G401.6 (cell line): ENCODE measurements around the gene ELL.
A peak's percentile ranks its signal among the peaks of the same experiment; 100 is the strongest.

Experiments used
- FAIRE-seq: peaks from 2 replicates; lab custom pipeline; 2012; peaks lifted over from hg19 to GRCh38; lab: Jason Lieb, UNC

The ELL gene

GRCh38 chr19:18445262-18445948 lies 76.5 kb downstream of the ELL start:
- no peak for FAIRE-seq

DNA sequence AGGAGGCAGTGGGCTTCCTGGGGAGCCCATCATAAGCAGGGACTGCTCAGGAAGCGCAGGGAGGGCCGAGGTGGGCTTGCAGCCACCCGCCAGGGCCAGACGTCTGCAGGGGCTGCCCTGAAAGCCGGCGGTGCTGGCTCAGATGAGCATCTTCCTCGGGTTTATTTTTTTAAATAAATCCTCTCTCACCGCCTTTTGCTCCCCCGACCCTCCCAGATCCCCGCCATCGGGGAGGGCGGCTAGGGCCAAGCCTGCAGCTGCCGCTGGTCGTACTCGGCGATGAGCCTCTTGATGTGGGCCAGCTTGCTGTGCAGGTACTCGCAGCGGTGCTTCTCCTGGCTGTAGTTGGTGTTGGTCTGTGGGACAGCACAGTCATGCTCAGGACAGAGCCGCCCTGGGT lies 77.4 kb downstream of the ELL start:
- FAIRE-seq, result no peak

DNA sequence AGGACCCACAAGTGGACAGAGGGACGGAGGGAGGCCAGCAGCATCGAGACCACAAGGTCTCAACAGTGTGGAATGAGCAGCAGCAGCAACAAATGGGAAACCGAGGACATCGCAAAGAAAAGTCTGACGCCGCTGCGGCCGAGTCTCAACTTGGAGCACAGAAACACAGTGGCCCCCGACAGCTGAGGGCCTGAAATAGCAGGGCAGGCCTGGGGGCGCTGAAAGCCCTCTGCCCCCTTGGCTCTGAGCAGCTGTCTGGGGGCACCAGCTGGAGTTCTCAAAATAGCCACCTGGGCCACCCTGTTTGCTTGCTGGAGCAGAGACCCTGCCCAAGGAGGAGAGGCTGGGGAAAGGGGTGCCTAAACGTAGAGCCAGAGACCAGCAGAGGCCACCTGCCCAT lies 78.0 kb downstream of the ELL start:
- no peak for FAIRE-seq

DNA sequence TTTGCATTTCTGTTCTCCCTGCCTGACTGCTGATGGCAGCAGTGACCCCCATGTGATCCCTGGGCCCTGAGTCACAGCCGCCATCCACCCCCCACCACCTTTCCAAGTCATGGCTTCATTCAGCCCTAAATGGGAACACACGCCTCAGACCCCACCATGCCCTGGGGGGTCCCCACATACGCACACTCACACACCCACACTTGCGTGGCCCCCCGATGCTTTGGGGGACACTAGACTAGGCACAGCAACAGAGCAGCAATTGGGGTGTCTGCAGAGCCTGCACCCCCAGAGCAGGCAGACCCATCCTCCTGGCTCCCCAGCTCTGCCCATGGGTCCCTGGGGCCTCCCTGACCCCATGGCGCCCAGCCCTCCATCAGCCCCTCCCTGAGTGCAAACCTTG lies 78.5 kb downstream of the ELL start:
- no peak for FAIRE-seq

- no peak for FAIRE-seq
These were observed 78.9 kb downstream of the ELL start for GRCh38 chr19:18442941-18443340.

- FAIRE-seq, result no peak
These were observed 79.8 kb downstream of the ELL start for GRCh38 chr19:18441804-18442788.

DNA sequence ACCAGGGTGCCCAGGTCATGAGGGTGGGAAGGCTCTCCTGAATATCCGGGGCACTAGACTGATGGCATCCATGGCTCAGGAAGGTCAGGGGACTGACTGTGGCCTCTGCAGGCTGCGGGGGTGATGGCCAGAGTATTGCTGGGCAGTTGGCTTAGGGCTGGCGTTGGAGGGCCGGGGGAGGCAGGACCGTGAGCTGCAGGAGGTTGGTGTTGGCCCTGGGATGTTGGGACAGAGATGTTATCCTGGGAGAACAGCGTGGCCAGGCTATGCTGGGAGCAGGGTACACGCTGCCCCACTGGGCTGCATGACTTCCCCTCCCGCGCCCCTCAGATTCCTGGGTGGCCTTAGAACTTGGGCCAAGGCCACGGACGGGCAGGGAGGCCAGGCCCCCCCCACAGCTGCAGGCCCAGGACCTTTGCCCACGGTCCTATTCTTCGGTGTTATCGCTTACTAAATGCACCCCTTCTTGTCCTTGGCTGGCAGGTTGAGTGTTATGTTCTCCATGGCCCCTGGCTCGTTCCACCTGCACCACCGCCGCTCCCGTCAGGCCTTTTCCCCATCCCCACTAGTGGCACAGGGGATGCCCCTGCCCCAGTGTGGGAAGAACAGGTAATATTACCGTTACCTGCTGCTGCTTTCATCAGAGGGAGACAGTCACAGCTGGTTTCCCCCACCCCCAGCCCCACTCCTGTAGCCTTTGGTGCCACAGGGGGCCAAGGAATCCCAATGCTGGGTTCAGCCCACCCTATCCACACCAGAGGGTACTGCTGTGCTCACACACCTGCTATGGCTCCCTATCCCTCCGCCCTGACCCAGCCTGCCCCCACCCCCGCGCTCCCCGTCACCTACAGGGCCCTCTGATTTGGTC lies 80.7 kb downstream of the ELL start:
- no peak for FAIRE-seq

DNA sequence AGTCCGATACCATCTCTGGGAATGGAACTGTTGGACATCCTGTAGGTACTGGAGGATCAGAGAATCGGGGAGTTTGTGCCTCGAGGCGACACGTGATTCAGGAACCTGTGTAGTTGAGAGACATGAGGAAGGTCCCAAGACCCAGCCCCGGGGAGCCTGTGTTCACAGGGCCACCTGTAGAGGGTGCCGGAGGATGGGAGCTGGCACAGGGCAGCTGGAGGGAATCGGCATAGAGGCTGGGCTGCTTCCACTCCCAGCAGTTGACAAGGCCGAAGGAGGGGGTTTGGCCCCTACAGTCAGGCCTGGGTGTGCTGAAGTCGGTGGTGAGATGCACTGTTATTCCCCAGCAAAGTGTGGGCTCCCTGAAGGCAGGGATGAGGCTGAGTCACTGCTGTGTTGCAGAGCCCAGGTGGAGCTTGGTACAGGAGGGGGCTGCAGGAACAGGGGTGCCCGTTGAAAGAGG lies 81.4 kb downstream of the ELL start:
- FAIRE-seq, result no peak

DNA sequence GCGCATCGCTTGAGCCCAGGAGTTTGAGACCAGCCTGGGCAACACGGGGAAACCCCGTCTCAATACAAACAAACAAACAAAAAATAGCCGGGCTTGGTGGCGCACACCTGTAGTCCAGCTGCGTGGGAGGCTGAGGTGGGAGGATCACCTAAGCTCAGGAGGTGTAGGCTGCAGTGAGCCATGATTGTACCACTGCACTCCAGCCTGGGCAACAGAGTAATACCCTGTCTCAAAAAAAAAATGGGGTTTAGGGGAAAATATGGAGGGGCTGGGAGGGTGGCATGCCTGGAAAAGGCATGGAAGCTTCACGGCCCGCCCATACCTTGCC lies 82.0 kb downstream of the ELL start:
- no peak for FAIRE-seq

GRCh38 chr19:18439025-18439909 lies 82.6 kb downstream of the ELL start:
- FAIRE-seq, result peak; percentile 58

GRCh38 chr19:18438331-18439024 lies 83.4 kb downstream of the ELL start:
- FAIRE-seq, result no peak

GRCh38 chr19:18437491-18438330 lies 84.2 kb downstream of the ELL start, which contains the start of gene ISYNA1:
Gene ISYNA1 (minus strand): TSS chr19:18438133. CDS start chr19:18437979, 154 bp downstream.
- no peak for FAIRE-seq

- FAIRE-seq, result peak; percentile 94
These were observed 85.0 kb downstream of the ELL start for GRCh38 chr19:18436671-18437490.

DNA sequence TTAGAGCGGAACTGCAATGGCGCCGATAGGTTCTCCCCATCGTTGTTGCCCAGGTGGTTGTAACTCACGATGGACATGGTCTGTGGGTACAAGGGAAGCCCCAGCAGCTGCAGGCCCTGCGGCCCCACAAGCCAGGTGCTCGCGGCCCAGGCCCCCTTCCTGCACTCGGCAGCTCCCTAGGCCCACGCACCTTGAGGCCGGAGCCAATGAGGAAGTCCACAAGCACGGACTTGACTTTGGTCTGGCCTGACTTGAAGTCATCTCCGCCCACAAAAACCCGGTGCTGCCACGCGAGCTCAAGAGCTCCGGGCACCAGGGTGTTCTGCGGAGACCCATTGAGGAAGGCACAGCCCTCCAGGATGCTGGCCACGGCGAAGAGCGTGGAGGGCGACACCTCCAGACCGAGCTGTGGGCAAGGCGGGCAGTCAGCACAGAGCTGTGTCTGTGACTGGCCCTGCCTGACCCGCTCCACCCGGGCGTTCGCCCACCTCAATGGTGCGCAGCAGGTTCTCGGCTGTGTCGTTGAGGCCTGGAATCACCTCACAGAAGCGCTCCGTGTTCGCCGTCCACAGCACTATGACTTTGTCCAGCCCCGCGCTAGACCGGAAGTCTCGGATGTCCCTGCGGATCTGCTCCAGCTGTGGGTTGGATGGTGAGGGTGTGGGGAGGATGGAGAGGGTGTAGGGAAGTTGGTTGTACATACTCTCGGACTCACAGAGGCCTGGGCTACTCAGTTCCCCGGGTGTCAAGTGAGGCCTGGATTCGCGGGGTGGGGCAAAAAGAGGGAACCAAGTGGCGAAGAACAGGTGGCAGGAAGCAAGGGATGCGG lies 85.8 kb downstream of the ELL start:
- no peak for FAIRE-seq

DNA sequence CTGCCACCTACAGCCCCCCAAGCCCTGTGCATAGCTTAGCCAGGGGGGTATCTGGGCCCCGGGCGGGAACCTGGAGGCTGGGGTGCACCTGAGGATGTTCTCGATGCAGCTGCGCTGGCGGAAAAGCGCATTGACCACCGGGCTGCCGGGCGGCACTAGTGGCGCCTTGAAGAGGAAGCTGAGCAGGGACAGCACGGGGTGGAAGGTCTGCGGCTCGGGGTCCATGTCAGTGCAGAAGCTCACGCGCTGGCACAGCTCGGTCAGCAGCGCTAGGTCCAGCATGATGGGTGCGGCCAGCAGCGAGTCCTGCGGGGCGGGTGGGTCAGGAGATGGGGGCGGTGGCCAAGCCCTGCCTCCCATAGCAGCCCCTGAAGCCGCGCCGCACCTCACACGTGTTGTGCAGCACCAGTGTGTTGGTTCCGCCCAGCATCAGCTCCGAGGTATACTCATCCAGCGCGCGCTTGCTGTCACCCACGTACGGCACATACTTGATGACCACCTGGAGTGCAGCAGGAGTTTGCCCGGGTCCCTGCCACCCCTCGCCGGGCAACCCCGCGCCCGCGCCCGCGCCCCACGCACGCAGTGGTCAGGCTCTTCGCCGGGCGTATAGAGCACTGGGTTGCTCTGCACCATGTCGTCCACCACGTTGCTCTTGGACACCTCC lies 86.6 kb downstream of the ELL start:
- no peak for FAIRE-seq

DNA sequence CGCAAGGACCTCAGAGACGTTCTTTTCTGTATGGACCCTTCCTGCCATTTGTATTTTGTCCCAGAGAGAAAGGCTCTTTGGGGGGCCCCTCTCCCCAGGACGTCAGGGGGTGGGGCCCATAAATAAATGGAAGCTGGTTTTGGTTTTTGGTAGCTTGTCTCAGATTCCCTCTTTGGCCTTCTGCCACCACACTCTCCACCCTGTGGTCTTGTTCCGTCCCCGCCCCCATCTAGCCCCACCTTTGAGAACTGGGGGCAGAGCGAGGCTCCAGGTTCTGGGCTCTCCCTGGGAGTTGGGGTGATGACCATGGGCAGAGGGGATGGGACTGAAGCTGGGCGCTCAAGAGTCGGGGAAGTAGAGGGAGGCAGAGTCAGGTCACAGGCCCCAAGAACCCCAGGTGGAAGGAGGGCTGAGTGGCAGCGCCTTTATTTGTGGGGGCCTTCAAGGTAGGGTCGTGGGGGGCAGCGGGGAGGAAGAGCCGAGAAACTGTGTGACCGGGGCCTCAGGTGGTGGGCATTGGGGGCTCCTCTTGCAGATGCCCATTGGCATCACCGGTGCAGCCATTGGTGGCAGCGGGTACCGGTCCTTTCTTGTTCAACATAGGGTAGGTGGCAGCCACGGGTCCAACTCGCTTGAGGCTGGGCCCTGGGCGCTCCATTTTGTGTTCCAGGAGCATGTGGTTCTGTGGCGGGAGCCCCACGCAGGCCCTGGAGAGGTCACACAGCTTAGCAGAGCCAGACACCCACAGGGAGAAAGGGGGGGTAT lies 87.3 kb downstream of the ELL start:
- FAIRE-seq, result peak; percentile 91
